Stomach (tissue), 9 donors: ENCODE measurements around the gene ULBP2. TPM values are rescaled to one million over a fixed set of nuclear protein-coding genes. Genes with fewer than 3 reads are reported as not detected.
"Not testable (repeated sequence)": the region's sequence is repeated elsewhere in the genome, so short reads cannot be mapped to it uniquely, and the experiment has no call there.

Experiments used
- DNase-seq, 2 donors: peaks; one replicate each; pipeline versions ENCODE4 v3.0.0 to v3.0.0-alpha.2; 2013 to 2019
- H3K27ac ChIP-seq, 5 donors: fragments of 200-600 bp in 4 of 5; sonication (generic) in 4 of 5; one replicate each; pipeline ENCODE4 v1.5.1; 2013 to 2019; ENCODE audit warnings: mild to moderate bottlenecking in 1 of 5, moderate library complexity in 1 of 5
- H3K27me3 ChIP-seq, 3 donors: fragments of 200-600 bp; sonication (generic); one replicate each; pipeline ENCODE4 v1.5.1; 2017 to 2019; ENCODE audit warnings: mixed run types in 1 of 3
- H3K36me3 ChIP-seq, 4 donors: fragments of 200-600 bp; sonication (generic); 1 replicate in 3 of 4; 2 replicates in 1 of 4; pipeline ENCODE4 v1.5.1; 2016 to 2019
- H3K4me1 ChIP-seq, 4 donors: fragments of 200-600 bp; sonication (generic); one replicate each; pipeline ENCODE4 v1.5.1; 2016 to 2019
- H3K4me3 ChIP-seq, 4 donors: fragments of 200-600 bp; sonication (generic) in 3 of 4; one replicate each; pipeline ENCODE4 v1.5.1; 2016 to 2019; ENCODE audit warnings: mild to moderate bottlenecking in 1 of 4
- H3K9me3 ChIP-seq, 4 donors: fragments of 200-600 bp; sonication (generic); one replicate each; pipeline ENCODE4 v1.5.1; 2016 to 2019
- EP300 ChIP-seq: sonication (generic); formaldehyde crosslinking; IDR thresholded peaks from one replicate; pipeline ENCODE4 v1.6.1; 2017; ENCODE audit warnings: antibody characterized with exemption
- POLR2A ChIP-seq, 4 donors: fragments of 450-650 bp; IDR thresholded peaks; one replicate each; pipeline ENCODE4 v1.6.1; 2016; ENCODE audit warnings: antibody characterized with exemption in 4 of 4, control low read depth in 2 of 4, mild to moderate bottlenecking in 1 of 4, moderate library complexity in 1 of 4
- POLR2AphosphoS5 ChIP-seq, 3 donors: sonication (generic); formaldehyde crosslinking; IDR thresholded peaks; one replicate each; pipeline ENCODE4 v1.6.1; 2016; ENCODE audit warnings: antibody characterized with exemption in 3 of 3
- WGBS, 5 donors: extraction: QIAGEN DNeasy Blood & Tissue Kit in 3 of 5; methylation state at CpG; one replicate each; pipeline versions ENCODE4 v1.1.5 to v1.1.7; 2013 to 2018; 5-methylcytosine and 5-hydroxymethylcytosine counted together
- intact Hi-C: fragments of 100-400 bp; cut with DNase I; formaldehyde crosslinking; loops from one replicate; pipeline ENCODE4 v1.15.1; 2023; ENCODE audit warnings: low total_unique reads
- polyA plus RNA-seq, 3 donors: library from polyadenylated mRNA; stranded (reverse); fragments of 200-250 nt; gene quantifications; one replicate each; pipeline ENCODE4 v1.2.3, GENCODE V29; 2013
- total RNA-seq, 5 donors: library from RNA; depleted of rRNA; stranded (reverse); fragments of >200 nt; gene quantifications; one replicate each; pipeline versions ENCODE4 v1.1.0 to v1.2.3, GENCODE V29; 2014 to 2016
- TF ChIP-seq, protein P1 (sequence below), 7 experiments: fragments of 450-650 bp in 4 of 7; fragments of 200-600 bp in 3 of 7; sonication (generic) in 3 of 7; IDR thresholded peaks; one replicate each; pipeline ENCODE4 v1.5.1; 2016 to 2019; ENCODE audit warnings: antibody characterized with exemption in 7 of 7, control low read depth in 2 of 7, mild to moderate bottlenecking in 1 of 7
- donor health status: healthy with polysubstance abuse.
- donor health status: Bipolar disorder and iron deficiency.
- donor health status: healthy.

Gene ULBP2
- total and polyA plus RNA-seq, 8 donors: 0.31 to 1.4 (median 0.43) TPM; not detected in 5

DNA sequence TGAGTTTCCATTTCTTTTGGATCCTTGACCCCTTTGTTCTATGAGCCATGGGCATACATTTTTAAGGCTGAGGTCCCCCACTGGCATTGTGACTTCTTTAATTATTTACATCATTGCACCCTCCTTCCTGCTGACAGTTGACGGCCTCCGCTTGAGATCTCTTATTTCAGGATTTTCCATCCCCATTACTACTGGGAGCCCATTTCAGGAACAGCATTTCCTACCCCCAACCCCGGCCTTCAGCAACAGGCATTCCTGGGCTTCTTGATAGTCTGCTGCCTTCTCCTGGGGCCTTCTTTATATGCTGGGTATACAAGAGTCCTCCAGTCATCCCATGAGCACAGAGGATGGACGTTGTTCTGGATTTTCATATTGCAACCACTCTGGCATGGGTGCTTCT is 25.8 kb downstream of the ULBP2 start:
- H3K4me3 ChIP-seq: no peak overlapping the region
- H3K4me1 ChIP-seq: peaks cover 24 to 29% (median 27%) of the 10 kb centered on the region in 4 donors
- DNase-seq: no peak
- H3K9me3 ChIP-seq: no peaks in the 10 kb centered on the region
- intact Hi-C loops: no loop called here
- TF ChIP-seq POLR2A (IDR thresholded peaks at IDR 0.05): no peak
- TF ChIP-seq POLR2AphosphoS5 (IDR thresholded peaks at IDR 0.05): no peak
- TF ChIP-seq EP300: no peak
- TF ChIP-seq, protein P1, sequence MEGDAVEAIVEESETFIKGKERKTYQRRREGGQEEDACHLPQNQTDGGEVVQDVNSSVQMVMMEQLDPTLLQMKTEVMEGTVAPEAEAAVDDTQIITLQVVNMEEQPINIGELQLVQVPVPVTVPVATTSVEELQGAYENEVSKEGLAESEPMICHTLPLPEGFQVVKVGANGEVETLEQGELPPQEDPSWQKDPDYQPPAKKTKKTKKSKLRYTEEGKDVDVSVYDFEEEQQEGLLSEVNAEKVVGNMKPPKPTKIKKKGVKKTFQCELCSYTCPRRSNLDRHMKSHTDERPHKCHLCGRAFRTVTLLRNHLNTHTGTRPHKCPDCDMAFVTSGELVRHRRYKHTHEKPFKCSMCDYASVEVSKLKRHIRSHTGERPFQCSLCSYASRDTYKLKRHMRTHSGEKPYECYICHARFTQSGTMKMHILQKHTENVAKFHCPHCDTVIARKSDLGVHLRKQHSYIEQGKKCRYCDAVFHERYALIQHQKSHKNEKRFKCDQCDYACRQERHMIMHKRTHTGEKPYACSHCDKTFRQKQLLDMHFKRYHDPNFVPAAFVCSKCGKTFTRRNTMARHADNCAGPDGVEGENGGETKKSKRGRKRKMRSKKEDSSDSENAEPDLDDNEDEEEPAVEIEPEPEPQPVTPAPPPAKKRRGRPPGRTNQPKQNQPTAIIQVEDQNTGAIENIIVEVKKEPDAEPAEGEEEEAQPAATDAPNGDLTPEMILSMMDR (IDR thresholded peaks at IDR 0.05): no peak
- no peak overlapping the region for H3K27ac ChIP-seq
- WGBS, 5 donors: 75 to 88% (median 85%) methylated on average over 4 of the region's 4 CpGs
- no peaks in the 10 kb centered on the region for H3K36me3 ChIP-seq
- H3K27me3 ChIP-seq: peaks cover 3 to 94% (median 39%) of the 10 kb centered on the region in 3 donors

DNA sequence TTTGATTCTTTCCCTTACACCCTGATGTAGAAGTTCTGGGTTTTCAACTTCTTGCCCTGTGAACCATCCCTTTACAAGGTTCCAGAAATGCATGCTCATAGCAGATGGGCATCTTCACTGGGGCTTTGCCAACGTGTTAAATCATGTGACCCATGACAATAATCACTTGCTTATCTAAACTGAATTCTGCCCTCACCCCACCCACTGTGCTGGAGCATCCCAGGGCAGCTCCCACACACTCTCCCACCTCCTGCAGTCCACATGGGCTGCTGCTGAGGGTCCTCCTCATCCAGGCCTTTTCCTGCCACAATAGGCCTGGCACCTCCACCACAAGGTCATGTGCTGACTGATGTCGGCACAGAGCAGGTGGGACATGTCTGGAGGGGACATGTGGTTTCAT is 26.2 kb downstream of the ULBP2 start:
- H3K27ac ChIP-seq, intact Hi-C loops, H3K36me3 ChIP-seq, DNase-seq, H3K9me3 ChIP-seq, H3K4me3 ChIP-seq: not testable (repeated sequence)
- WGBS, 5 donors: 47 to 69% (median 61%) methylated on average over 2 of the region's 2 CpGs
- Histone ChIP-seq H3K4me1 (peaks cover 24 to 26% (median 25%) of the 10 kb centered on the region in 4 donors), H3K27me3 (peaks cover 3 to 91% (median 34%) of the 10 kb centered on the region in 3 donors)

DNA sequence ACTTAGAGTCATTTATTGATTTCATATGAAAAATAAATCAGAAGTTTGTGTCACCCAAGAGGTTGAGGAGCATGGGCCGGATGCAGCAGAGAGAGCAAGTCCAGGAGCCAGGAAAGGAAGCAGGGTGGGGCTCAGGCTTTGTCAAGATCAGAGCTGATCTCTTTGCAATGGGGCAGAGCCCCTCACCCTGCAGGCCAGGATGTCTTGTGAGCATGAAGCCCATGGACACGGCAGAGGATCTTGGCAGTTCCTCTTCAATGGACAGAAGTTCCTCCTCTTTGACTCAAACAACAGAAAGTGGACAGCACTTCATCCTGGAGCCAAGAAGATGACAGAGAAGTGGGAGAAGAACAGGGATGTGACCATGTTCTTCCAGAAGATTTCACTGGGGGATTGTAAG is 27.1 kb downstream of the ULBP2 start:
- DNase-seq, H3K9me3 ChIP-seq, H3K4me3 ChIP-seq, intact Hi-C loops, H3K27ac ChIP-seq, H3K36me3 ChIP-seq: not testable (repeated sequence)
- H3K27me3 ChIP-seq: peaks cover 3 to 91% (median 25%) of the 10 kb centered on the region in 3 donors
- 76 to 84% (median 79%) methylated on average over 2 of the region's 2 CpGs for WGBS, 5 donors
- peaks cover 15 to 17% (median 16%) of the 10 kb centered on the region in 4 donors for H3K4me1 ChIP-seq

DNA sequence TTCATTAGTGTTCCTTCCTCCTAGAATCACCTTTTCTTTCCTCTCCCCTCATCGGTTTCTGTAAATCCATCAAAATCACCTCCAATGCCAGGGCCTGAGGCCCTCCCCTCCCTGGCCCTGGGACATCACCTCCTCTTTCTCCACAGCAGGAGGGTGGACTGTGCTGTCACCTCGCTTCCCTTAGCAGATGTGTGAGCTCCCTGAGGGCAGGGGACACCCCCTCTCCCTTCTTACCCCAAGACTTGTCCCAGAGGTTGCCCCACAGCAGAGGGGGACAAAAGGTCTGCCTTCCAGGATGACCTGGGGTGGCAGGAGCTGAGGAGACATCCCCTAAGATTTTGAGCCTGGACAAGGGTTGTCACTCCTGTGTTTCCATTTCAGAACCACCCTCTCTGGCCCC is 27.8 kb downstream of the ULBP2 start:
- H3K9me3 ChIP-seq: no peaks in the 10 kb centered on the region
- H3K27ac ChIP-seq: no peak overlapping the region
- no peak overlapping the region for H3K4me3 ChIP-seq
- H3K4me1 ChIP-seq: peaks cover 7 to 10% (median 8%) of the 10 kb centered on the region in 4 donors
- intact Hi-C loops: no loop called here
- TF ChIP-seq EP300 (no peak), POLR2AphosphoS5 (IDR thresholded peaks at IDR 0.05) (no peak), POLR2A (IDR thresholded peaks at IDR 0.05) (no peak)
- TF ChIP-seq, protein P1 (IDR thresholded peaks at IDR 0.05): no peak
- peaks cover 0 to 91% (median 23%) of the 10 kb centered on the region in 3 donors for H3K27me3 ChIP-seq
- no peak for DNase-seq
- 62 to 86% (median 69%) methylated on average over 2 of the region's 2 CpGs for WGBS, 5 donors
- H3K36me3 ChIP-seq: no peaks in the 10 kb centered on the region

DNA sequence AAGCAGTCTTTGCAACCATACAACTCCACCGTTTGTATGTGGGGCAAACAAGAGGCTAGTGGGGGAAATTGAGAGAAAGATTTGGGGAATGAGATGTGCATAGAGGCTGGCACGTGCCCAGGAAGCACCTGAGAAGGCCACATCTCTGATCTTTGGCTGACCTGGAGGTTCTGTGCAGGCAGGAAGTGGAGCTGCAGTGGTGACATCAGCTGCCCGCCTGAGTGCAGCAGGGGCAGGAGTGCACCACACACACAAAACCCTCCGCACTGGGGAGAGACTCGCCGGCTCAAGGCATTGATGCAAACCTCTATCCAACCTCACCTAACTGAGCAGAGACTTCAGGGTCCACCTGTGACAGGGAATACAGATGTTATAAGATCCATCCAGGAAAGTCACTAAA is 32.6 kb downstream of the ULBP2 start:
- H3K27ac ChIP-seq, H3K4me3 ChIP-seq, H3K9me3 ChIP-seq, intact Hi-C loops, DNase-seq, H3K36me3 ChIP-seq, H3K4me1 ChIP-seq: not testable (repeated sequence)
- H3K27me3 ChIP-seq: peaks cover 0 to 87% (median 5%) of the 10 kb centered on the region in 3 donors
- WGBS, 5 donors: 47 to 54% (median 49%) methylated on average over 6 of the region's 6 CpGs

DNA sequence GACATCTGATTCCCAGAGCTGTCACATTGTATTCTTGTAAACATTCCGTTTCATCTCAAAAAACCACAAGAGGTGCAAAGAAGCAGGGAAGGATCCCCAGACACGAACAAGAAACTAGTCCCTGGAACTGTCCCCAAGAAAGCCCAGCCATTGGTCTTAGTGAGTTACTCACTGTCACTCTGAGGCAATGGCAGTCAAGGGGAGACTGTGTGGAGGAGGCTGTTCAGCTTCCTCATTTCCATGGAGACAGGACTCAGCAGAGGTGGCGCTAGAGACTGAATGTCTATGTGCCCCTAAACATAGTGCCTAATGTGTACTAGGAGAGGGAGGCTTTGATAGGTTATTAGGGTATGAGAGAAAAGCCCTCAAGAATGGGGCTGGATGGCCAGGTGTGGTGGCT is 33.0 kb downstream of the ULBP2 start:
- intact Hi-C loops: no loop called here
- no peaks in the 10 kb centered on the region for H3K36me3 ChIP-seq
- no peaks in the 10 kb centered on the region for H3K4me1 ChIP-seq
- H3K4me3 ChIP-seq: no peak overlapping the region
- no peak overlapping the region for H3K27ac ChIP-seq
- TF ChIP-seq POLR2AphosphoS5 (IDR thresholded peaks at IDR 0.05) (no peak), POLR2A (IDR thresholded peaks at IDR 0.05) (no peak), EP300 (no peak)
- TF ChIP-seq, protein P1 (IDR thresholded peaks at IDR 0.05): no peak
- no peaks in the 10 kb centered on the region for H3K9me3 ChIP-seq
- no peak for DNase-seq
- 31 to 44% (median 37%) methylated on average over 3 of the region's 3 CpGs for WGBS, 5 donors
- peaks cover 0 to 86% (median 5%) of the 10 kb centered on the region in 3 donors for H3K27me3 ChIP-seq
